SU-DHL-6 (cell line): ENCODE data around the gene AMDHD2.

Experiments
- H2AFZ ChIP-seq: fragments of 200-600 bp; sonication (generic); 2 replicates; pipeline ENCODE4 v1.6.1; 2014; ENCODE audit warnings: low read depth, mild to moderate bottlenecking, moderate library complexity, mixed read lengths, antibody characterized with exemption, low read length; ENCODE audit not compliant: severe bottlenecking
- H3F3A ChIP-seq: fragments of 200-600 bp; shearing (Covaris generic); 2 replicates; pipeline ENCODE4 v1.6.0; 2016; ENCODE audit warnings: antibody characterized with exemption, mild to moderate bottlenecking; ENCODE audit not compliant: insufficient read depth
- H3K27ac ChIP-seq: fragments of 200-600 bp; sonication (generic); 2 replicates; pipeline ENCODE4 v1.5.1; 2016; ENCODE audit warnings: low read depth, mild to moderate bottlenecking, low read length, moderate library complexity, mixed read lengths
- H3K27me3 ChIP-seq: fragments of 200-600 bp; sonication (generic), shearing (Covaris generic); 2 replicates; pipeline ENCODE4 v1.6.0; 2014; ENCODE audit warnings: mild to moderate bottlenecking, low read length
- H3K36me3 ChIP-seq: fragments of 200-600 bp; sonication (generic); 2 replicates; pipeline ENCODE4 v1.6.1; 2014; ENCODE audit warnings: mild to moderate bottlenecking, low read length, mixed read lengths
- H3K4me2 ChIP-seq: fragments of 300-600, 200-600 bp; shearing (Covaris generic), sonication (generic); 2 replicates; pipeline ENCODE4 v1.6.0; 2014; ENCODE audit warnings: low read length, low read depth, mild to moderate bottlenecking; ENCODE audit not compliant: poor library complexity, severe bottlenecking
- H3K4me3 ChIP-seq: fragments of 200-600 bp; sonication (generic); 2 replicates; pipeline ENCODE4 v1.5.1; 2014; ENCODE audit warnings: antibody characterized with exemption, low read length, mild to moderate bottlenecking, mixed read lengths; ENCODE audit not compliant: insufficient read depth, poor library complexity, severe bottlenecking
- H3K79me2 ChIP-seq: fragments of 200-600 bp; sonication (generic); 2 replicates; pipeline ENCODE4 v1.6.1; 2014; ENCODE audit warnings: mild to moderate bottlenecking, low read length, moderate library complexity; ENCODE audit not compliant: insufficient read depth
- H3K9ac ChIP-seq: fragments of 200-600 bp; sonication (generic); 2 replicates; pipeline ENCODE4 v1.7.0; 2014; ENCODE audit warnings: mild to moderate bottlenecking, low read length
- H3K9me2 ChIP-seq: fragments of 200-600 bp; sonication (generic); replicated peaks from 2 replicates; pipeline ENCODE4 v1.6.1; 2014; ENCODE audit warnings: low read length; ENCODE audit not compliant: insufficient read depth
- H3K9me3 ChIP-seq: fragments of 200-600 bp; sonication (generic); 2 replicates; pipeline ENCODE4 v1.6.1; 2014; ENCODE audit warnings: low read length, mixed read lengths; ENCODE audit not compliant: insufficient read depth
- H4K20me1 ChIP-seq: fragments of 200-600 bp; sonication (generic); 2 replicates; pipeline ENCODE4 v1.6.1; 2014; ENCODE audit warnings: low read depth, mild to moderate bottlenecking, antibody characterized with exemption, low read length, moderate library complexity, mixed read lengths
- CTCF ChIP-seq: fragments of 200-600 bp; sonication (generic); IDR thresholded peaks from one replicate; pipeline ENCODE4 v1.5.1; 2017; ENCODE audit warnings: antibody characterized with exemption, mild to moderate bottlenecking, low read length, moderate library complexity; ENCODE audit not compliant: insufficient read depth, poor library complexity, severe bottlenecking
- EZH2phosphoT487 ChIP-seq: fragments of 200-600 bp; sonication (generic), shearing (Covaris generic); conservative IDR thresholded peaks from 2 replicates; pipeline ENCODE4 v1.6.1; 2018; ENCODE audit warnings: mild to moderate bottlenecking, antibody characterized with exemption, low read length, moderate library complexity, mixed read lengths

Gene AMDHD2

GRCh38 chr16:2498531-2499253, 21.5 kb upstream of the AMDHD2 start:
- Histone ChIP-seq H3K36me3 (no peaks in the 10 kb centered on the region), H4K20me1 (no peaks in the 10 kb centered on the region), H3F3A (peaks cover 2% of the 10 kb centered on the region; the same call in 1 of the 2 replicates), H3K4me2 (no peak overlapping the region), H3K27me3 (no peaks in the 10 kb centered on the region), H3K9me3 (no peaks in the 10 kb centered on the region), H3K27ac (no peak overlapping the region), H2AFZ (no peak overlapping the region), H3K4me3 (no peak overlapping the region), H3K79me2 (no peaks in the 10 kb centered on the region), H3K9ac (no peak overlapping the region), H3K9me2 (no peaks in the 10 kb centered on the region)
- TF ChIP-seq EZH2phosphoT487: no peak
- no peak for TF ChIP-seq CTCF

- Histone ChIP-seq H3K4me2 (no peak overlapping the region), H4K20me1 (no peaks in the 10 kb centered on the region), H3K4me3 (no peak overlapping the region), H3K79me2 (no peaks in the 10 kb centered on the region), H3K36me3 (no peaks in the 10 kb centered on the region), H3K9ac (no peak overlapping the region), H3K27ac (no peak overlapping the region), H2AFZ (no peak overlapping the region), H3F3A (peaks cover 2% of the 10 kb centered on the region; the same call in 1 of the 2 replicates), H3K9me3 (no peaks in the 10 kb centered on the region), H3K27me3 (no peaks in the 10 kb centered on the region), H3K9me2 (no peaks in the 10 kb centered on the region)
- TF ChIP-seq EZH2phosphoT487: no peak
- no peak for TF ChIP-seq CTCF
These were observed 20.7 kb upstream of the AMDHD2 start for GRCh38 chr16:2499454-2499853.

- Histone ChIP-seq H3K79me2 (no peaks in the 10 kb centered on the region), H3K27me3 (no peaks in the 10 kb centered on the region), H3K4me3 (no peak overlapping the region), H3F3A (peaks cover 2% of the 10 kb centered on the region; the same call in 1 of the 2 replicates), H3K9ac (no peak overlapping the region), H3K36me3 (no peaks in the 10 kb centered on the region), H2AFZ (no peak overlapping the region), H3K9me3 (no peaks in the 10 kb centered on the region), H3K27ac (no peak overlapping the region), H3K9me2 (no peaks in the 10 kb centered on the region), H3K4me2 (no peak overlapping the region), H4K20me1 (no peaks in the 10 kb centered on the region)
- no peak for TF ChIP-seq CTCF
- no peak for TF ChIP-seq EZH2phosphoT487
These were observed 20.2 kb upstream of the AMDHD2 start for GRCh38 chr16:2499890-2500429.
